Thyroid gland (tissue), 4 donors: Measurements from ENCODE around the gene APRT. TPM values are rescaled to one million over a fixed set of nuclear protein-coding genes. Genes with fewer than 3 reads are reported as not detected.

ENCODE experiments used
- DNase-seq, 2 donors: peaks; one replicate each; pipeline ENCODE4 v3.0.0-alpha.2; 2019
- H3K27ac ChIP-seq, 3 donors: fragments of 200-600 bp; sonication (generic); 1 replicate in 2 of 3; 2 replicates in 1 of 3; pipeline ENCODE4 v1.5.1; 2016 to 2019; ENCODE audit warnings: mild to moderate bottlenecking in 1 of 3, moderate library complexity in 1 of 3
- H3K27me3 ChIP-seq: fragments of 200-600 bp; sonication (generic); one replicate; pipeline ENCODE4 v1.5.1; 2019
- H3K36me3 ChIP-seq, 2 donors: fragments of 200-600 bp; sonication (generic); one replicate each; pipeline ENCODE4 v1.5.1; 2016 to 2019
- H3K4me1 ChIP-seq, 2 donors: fragments of 200-600 bp; sonication (generic); one replicate each; pipeline ENCODE4 v1.5.1; 2017 to 2019
- H3K4me3 ChIP-seq, 3 donors: fragments of 200-600 bp; sonication (generic); replicated peaks in 1 of 3; 1 replicate in 2 of 3; 2 replicates in 1 of 3; pipeline ENCODE4 v1.5.1; 2016; ENCODE audit warnings: mild to moderate bottlenecking in 1 of 3
- H3K9me3 ChIP-seq: fragments of 200-600 bp; sonication (generic); one replicate; pipeline ENCODE4 v1.5.1; 2017
- CTCF ChIP-seq, 6 experiments: fragments of 200-600 bp in 3 of 6; fragments of 450-650 bp in 3 of 6; sonication (generic) in 3 of 6; IDR thresholded peaks; one replicate each; pipeline ENCODE4 v1.5.1; 2016 to 2019; ENCODE audit warnings: antibody characterized with exemption in 6 of 6, mild to moderate bottlenecking in 2 of 6, inconsistent platforms in 1 of 6, moderate library complexity in 1 of 6
- POLR2A ChIP-seq, 2 donors: fragments of 450-650 bp; IDR thresholded peaks; one replicate each; pipeline ENCODE4 v1.6.1; 2017; ENCODE audit warnings: antibody characterized with exemption in 2 of 2, mild to moderate bottlenecking in 2 of 2, moderate library complexity in 1 of 2
- WGBS, 2 donors: methylation state at CpG; one replicate each; pipeline ENCODE4 v1.1.5; 2017; 5-methylcytosine and 5-hydroxymethylcytosine counted together
- intact Hi-C: fragments of 100-400 bp; cut with DNase I; formaldehyde crosslinking; loops from one replicate; pipeline ENCODE4 v1.15.1; 2023
- total RNA-seq, 4 donors: library from RNA; depleted of rRNA; stranded (reverse); fragments of >200 nt; gene quantifications; one replicate each; pipeline ENCODE4 v1.2.3, GENCODE V29; 2016

APRT gene
- total RNA-seq, 4 donors from 2014 or later: 88.9 to 182 (median 118) TPM

- 91 to 92% methylated on average over 21 of the region's 21 CpGs for WGBS, 2 donors
- H3K4me1 ChIP-seq: no peaks in the 10 kb centered on the region
- no peak for DNase-seq
- H3K36me3 ChIP-seq: no peaks in the 10 kb centered on the region
- TF ChIP-seq POLR2A (IDR thresholded peaks at IDR 0.05) (no peak), CTCF (IDR thresholded peaks at IDR 0.05) (no peak)
- no peak overlapping the region for H3K4me3 ChIP-seq
- H3K9me3 ChIP-seq: no peaks in the 10 kb centered on the region
- intact Hi-C loops: no loop called here
- H3K27me3 ChIP-seq: no peaks in the 10 kb centered on the region
- no peak overlapping the region for H3K27ac ChIP-seq
These were observed 36.8 kb upstream of the APRT start for GRCh38 chr16:88848557-88848956.

GRCh38 chr16:88847654-88848053, 35.9 kb upstream of the APRT start:
- Histone ChIP-seq H3K9me3 (no peaks in the 10 kb centered on the region), H3K27me3 (no peaks in the 10 kb centered on the region), H3K4me3 (no peak overlapping the region), H3K36me3 (no peaks in the 10 kb centered on the region), H3K4me1 (no peaks in the 10 kb centered on the region), H3K27ac (no peak overlapping the region)
- 91 to 94% methylated on average over 17 to 18 of the region's 18 CpGs for WGBS, 2 donors
- intact Hi-C loops: no loop called here
- TF ChIP-seq CTCF (IDR thresholded peaks at IDR 0.05): no peak
- TF ChIP-seq POLR2A (IDR thresholded peaks at IDR 0.05): no peak
- no peak for DNase-seq

GRCh38 chr16:88846088-88846487, 34.4 kb upstream of the APRT start:
- no peak for DNase-seq
- TF ChIP-seq CTCF (IDR thresholded peaks at IDR 0.05): no peak
- Histone ChIP-seq H3K27ac (no peak overlapping the region), H3K4me3 (no peak overlapping the region), H3K9me3 (no peaks in the 10 kb centered on the region), H3K36me3 (no peaks in the 10 kb centered on the region), H3K27me3 (no peaks in the 10 kb centered on the region), H3K4me1 (no peaks in the 10 kb centered on the region)
- WGBS, 2 donors: 92 to 96% methylated on average over 9 of the region's 9 CpGs
- intact Hi-C loops: no loop called here

DNA sequence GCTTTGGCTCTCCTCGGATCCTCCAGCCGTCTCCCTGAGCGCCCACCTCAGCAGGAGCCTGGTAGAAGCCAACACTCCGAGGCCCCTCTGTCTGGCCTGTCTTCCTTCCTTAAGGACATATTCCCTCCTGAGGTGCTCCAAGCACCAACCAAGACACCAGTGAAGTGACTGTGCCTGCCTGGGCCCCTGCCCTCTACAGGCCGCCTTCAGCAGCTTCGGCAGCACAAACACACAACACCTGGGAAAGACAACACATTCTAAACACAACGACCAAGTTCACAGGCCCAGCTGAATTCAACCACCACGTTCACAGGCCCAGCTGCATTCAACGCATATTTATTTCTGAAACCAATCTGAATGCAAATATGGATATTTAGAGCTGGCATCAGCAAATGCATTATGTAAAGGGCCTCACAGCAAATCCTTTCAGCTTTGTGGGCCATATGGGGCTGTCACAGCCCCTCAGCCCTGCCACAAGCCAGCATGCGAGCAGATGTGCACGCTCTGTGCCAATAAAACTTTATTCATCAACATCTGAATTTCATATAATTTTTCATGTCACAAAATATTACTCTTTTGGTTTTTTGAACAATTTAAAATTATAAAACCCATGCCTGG, 32.8 kb upstream of the APRT start:
- peak in 1 of 2 donors; percentile 17 for DNase-seq
- TF ChIP-seq POLR2A (IDR thresholded peaks at IDR 0.05) (no peak), CTCF (IDR thresholded peaks at IDR 0.05) (peak in 2 of 6 experiments; percentile 6 to 12)
- Histone ChIP-seq H3K4me1 (no peaks in the 10 kb centered on the region), H3K9me3 (no peaks in the 10 kb centered on the region), H3K4me3 (no peak overlapping the region), H3K27me3 (no peaks in the 10 kb centered on the region), H3K36me3 (peaks cover 0 to 10% of the 10 kb centered on the region in 2 donors), H3K27ac (no peak overlapping the region)
- intact Hi-C loops: no loop called here
- WGBS, 2 donors: 67 to 69% methylated on average over 11 of the region's 11 CpGs

DNA sequence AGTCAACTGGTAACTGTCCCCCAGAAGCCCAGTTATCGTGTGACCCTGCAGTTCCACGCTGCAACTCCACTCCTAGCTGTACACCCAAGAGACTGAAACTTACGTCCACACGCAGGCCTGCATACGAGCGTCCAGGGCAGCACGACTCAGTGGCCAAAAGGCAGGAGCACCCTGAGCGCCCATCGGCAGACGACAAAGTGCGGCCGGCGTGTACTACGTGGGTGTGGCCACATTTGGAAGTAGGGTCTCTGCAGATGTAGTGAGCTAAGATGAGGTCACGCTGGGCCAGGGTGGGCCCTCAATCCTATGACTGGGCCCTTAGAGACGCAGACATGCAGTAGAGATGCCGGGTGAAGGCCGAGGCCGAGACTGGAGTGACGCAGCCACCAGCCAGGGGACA, 31.5 kb upstream of the APRT start:
- Histone ChIP-seq H3K4me3 (no peak overlapping the region), H3K9me3 (no peaks in the 10 kb centered on the region), H3K27ac (no peak overlapping the region), H3K27me3 (no peaks in the 10 kb centered on the region), H3K36me3 (peaks cover 0 to 10% of the 10 kb centered on the region in 2 donors), H3K4me1 (no peaks in the 10 kb centered on the region)
- TF ChIP-seq CTCF (IDR thresholded peaks at IDR 0.05) (no peak), POLR2A (IDR thresholded peaks at IDR 0.05) (no peak)
- 94 to 96% methylated on average over 20 of the region's 20 CpGs for WGBS, 2 donors
- intact Hi-C loops: no loop called here
- DNase-seq: no peak
